IPS-NIHi7 (cell line): ENCODE measurements around the gene UCK2.

ENCODE experiments used
- DNase-seq: peaks from one replicate; pipeline ENCODE4 v3.0.0; 2012; ENCODE audit warnings: mixed read lengths; ENCODE audit errors: extremely low spot score

The UCK2 gene

GRCh38 chr1:165855010-165855838 is 27.8 kb downstream of the UCK2 start:
- no peak for DNase-seq

GRCh38 chr1:165856021-165856420 is 28.6 kb downstream of the UCK2 start:
- no peak for DNase-seq

- no peak for DNase-seq
Measured at GRCh38 chr1:165856606-165857005, 29.2 kb downstream of the UCK2 start.

GRCh38 chr1:165857046-165857801 is 29.8 kb downstream of the UCK2 start:
- DNase-seq, result no peak

DNA sequence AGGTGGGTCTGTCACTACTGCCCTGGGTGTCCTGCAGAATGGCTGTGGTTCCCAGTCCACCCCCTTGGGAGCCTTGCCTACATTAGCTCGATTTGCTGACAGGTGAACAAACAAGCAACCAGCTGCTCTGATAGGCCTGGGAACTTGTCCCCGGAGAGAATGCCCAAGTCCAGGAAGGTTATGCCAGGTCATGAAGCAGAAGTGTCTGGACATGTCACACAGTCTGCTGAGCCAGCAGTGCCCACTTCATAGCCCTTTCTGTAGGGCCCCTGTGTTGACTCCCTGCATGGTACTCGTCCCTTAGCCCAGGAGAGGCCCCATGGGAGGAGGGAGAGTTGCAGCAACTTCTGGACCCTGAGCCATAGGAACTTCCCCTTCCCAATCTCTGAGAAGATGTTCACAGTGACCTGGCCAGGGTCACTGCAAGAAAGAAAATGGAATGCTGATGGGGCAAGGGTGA is 31.0 kb downstream of the UCK2 start:
- no peak for DNase-seq

GRCh38 chr1:165858967-165859845 is 31.8 kb downstream of the UCK2 start:
- DNase-seq, result no peak

GRCh38 chr1:165860065-165860464 is 32.7 kb downstream of the UCK2 start:
- DNase-seq, result no peak

DNA sequence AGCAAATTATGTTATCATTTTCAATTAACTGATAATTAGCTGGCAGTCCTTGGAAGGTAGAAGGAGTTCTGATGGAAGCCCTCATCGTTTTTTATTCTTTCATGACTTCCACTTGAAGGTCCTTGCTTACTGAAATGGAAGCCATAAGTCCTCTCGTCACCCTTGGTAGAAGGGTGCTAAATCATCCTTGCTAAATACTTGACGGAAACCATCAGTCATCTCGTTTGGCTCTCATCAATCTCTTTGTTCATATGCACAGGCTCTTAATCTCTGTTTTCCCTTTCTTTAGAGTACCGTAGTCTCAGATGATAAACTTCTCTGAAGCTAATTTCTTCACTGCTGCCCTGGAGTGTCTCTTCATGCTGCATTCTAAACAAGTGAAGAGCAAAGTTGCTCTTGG is 34.5 kb downstream of the UCK2 start:
- no peak for DNase-seq

DNA sequence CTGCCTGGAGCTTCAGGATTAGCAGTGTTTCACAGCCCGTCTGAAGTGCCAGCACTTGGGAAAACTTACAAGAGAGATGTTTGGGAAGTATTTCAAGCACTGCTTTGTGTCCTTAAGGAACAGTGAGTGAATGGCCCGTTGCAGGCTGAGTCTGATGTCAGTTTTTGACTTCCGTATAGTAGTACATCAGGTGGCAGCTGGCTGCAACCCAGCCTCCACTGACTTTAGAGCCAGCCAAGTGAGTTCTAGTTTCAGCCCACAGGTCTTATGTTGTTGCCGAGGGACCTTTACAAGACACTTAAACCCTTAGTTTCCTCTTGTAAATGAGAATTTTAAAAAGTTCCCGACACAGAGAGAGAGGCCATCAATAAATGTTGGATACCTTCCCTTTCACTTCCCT is 35.0 kb downstream of the UCK2 start:
- DNase-seq, result no peak

GRCh38 chr1:165863346-165863745 is 35.9 kb downstream of the UCK2 start:
- DNase-seq, result no peak

DNA sequence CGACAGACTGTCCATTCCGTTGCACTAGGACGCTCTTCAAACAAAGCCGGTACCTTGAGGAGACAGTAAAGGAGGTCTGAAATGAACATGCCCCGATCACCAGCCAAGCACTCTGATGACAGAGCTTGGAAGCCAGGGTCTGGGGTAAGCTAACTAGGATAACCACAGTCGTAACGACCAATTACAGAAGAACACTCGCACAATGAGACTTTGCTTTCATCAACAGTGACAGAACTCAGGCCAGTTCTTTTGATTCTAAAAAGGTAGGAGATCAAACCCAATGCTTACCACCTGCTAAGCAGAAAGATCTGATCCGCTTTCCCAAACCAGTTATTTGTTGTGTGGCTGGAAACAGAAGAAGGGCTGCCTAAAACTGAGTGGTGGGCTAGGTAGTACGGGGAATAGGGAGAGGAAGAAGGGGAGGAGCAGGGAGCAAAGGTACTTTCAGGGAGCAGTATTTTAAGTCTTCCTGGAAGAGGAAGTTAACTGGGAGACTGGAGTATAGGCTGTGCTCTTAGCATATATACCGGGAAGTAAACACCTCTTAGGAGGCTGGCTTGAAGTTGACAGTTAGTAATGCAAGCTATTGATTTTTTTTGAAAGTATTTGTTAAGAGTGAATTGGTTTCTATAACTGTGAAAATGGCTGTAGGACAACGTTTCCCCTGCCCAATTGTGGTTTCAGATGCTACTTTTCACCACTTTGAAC is 38.4 kb downstream of the UCK2 start:
- no peak for DNase-seq

DNA sequence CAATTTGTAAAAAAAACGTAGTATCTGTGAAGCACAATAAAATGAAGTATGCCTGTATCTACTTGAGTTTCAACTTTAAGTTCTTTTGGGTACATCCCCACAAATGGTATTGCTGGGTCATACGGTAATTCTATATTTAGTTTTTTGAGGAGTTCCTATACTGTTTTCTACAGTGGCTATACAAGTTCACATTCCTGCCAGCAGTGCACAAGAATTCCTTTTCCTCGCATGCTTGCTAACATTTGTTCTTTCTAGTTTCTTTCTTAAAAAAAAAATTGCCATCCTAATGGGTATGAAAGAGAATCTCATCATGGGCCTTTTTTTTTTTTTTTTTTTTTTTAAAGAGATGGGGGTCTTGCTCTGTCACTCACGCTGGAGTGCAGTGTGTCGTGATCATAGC is 41.9 kb downstream of the UCK2 start:
- DNase-seq, result no peak

DNA sequence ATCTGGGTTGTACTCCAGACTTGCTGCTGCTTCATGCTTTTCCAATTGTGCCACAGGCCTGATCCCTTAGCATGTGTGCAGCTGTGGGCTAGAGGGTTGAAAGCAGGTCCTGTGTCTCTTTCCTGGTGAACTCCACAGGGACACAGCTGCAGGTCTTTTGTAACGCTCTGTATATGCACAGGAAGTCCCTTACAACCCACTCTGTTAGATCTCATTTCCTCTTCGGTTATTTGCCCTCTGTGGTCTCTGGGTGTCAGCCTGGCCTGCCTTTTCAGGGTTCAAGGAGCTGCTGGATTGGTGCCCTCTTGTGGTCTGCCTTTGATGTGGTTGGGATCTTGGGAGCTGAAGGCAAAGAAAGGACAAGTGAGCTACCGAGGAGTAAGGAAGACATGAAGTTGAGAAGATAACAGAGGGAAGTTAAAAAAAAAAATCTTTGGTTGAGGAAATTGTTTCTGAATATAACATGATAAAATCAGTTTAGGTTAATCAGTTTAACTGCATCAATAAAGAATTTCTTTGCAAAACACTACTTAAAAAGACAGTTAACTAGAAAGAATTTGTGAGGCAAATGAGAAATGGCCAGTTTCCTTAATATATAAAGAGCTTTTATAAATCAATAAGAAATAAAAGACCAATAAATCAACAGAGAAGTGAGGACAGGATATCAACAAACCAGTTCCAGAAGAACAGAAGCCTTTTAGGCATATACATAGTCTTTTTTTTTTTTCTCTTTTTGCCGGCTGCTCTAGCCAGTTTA is 44.1 kb downstream of the UCK2 start:
- DNase-seq, result no peak

- DNase-seq, result no peak
Measured at GRCh38 chr1:165873481-165873880, 46.1 kb downstream of the UCK2 start.

GRCh38 chr1:165874643-165875042 is 47.2 kb downstream of the UCK2 start:
- no peak for DNase-seq

- no peak for DNase-seq
Measured at GRCh38 chr1:165875171-165875570, 47.8 kb downstream of the UCK2 start.

DNA sequence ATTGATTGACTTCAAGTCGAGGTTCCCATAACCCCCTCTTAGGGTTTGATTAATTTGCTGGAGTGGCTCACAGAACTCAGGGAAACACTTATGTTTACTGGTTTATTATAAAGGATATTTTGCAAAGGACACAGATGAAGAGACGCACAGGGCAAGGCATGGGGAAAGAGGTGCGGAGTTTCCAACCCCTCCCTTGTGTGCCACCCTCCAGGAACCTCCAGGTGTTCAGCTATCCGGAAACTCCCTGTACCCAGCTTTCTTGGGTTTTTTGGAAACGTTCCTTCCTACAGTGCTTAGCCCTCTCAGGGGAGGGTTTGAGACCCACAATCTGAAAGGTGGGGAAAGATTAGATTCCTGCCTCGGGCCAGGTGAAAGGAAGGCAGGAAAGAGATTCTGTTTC is 48.2 kb downstream of the UCK2 start:
- DNase-seq, result no peak

DNA sequence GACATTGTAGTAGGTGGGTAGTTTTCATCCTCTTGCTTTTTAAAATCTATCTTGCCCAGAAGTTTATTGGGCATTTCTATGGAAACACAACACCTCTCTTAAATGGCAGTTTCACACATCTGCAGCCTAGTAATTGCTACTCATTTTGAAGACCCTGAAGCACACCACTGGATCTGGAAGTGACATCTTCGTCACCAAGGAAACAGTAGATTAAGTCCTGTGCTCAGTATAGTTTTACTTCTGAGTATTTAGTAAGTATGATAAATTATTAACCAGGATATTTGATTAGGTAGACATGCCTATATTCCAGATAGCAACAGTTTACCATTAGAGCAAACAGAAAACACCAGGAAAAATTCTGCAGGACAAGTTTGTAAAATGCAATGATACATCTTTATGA is 48.7 kb downstream of the UCK2 start:
- no peak for DNase-seq

DNA sequence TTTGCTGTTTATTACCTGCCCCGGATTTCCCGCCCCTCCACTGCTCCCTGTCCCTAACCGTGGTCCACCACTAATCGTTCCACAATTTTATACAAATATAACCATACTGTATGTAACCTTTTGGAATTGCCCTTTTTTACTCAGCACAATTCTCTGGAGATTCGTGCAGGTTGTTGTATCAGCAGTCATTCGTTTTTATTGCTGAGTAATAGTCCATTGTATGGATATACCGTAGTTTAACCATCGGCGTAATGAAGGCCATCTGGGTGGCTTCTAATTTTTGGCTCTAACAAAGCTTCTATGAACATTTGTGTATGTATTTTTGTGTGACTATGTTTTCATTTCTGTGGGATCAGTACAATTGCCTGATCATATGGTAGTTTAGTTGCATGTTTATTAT is 50.0 kb downstream of the UCK2 start:
- DNase-seq, result no peak

DNA sequence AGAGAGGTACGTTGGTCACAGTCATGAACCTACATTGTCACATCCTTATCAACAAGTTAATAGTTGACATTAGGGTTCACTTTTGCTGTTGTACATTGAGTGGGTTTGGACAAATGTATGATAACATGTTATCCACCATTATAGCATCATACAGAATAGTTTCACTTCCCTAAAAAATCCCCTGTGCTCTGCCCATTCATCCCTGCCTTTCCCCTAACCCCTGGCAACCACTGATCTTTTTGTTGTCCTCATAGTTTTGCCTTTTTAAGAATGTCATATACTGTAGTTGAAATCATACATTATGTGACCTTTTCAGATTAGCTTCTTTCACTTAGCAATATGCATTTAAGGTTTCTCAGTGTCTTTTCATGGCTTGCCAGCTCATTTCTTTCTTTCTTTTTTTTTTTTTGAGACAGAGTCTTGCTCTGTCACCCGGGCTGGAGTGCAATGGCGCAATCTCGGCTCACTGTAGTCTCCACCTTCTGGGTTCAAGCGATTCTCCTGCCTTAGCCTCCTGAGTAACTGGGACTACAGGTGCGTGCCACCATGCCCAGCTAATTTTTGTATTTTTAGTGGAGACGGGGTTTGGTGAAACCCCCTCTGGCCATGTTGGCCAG is 50.6 kb downstream of the UCK2 start:
- DNase-seq, result no peak
